Esophagus squamous epithelium (tissue), 4 donors: ENCODE data around the gene CARMIL1.

ENCODE experiments used
- CTCF ChIP-seq, 6 experiments: fragments of 450-650 bp in 4 of 6; fragments of 200-600 bp in 2 of 6; sonication (generic) in 2 of 6; IDR thresholded peaks; one replicate each; pipeline ENCODE4 v1.5.1; 2016 to 2019; ENCODE audit warnings: antibody characterized with exemption in 6 of 6, mild to moderate bottlenecking in 4 of 6, moderate library complexity in 4 of 6
- POLR2A ChIP-seq, 4 donors: fragments of 450-650 bp; IDR thresholded peaks; one replicate each; pipeline ENCODE4 v1.6.1; 2017; ENCODE audit warnings: antibody characterized with exemption in 4 of 4, mild to moderate bottlenecking in 4 of 4, moderate library complexity in 3 of 4

- no peak for TF ChIP-seq CTCF (IDR thresholded peaks at IDR 0.05)
- no peak for TF ChIP-seq POLR2A (IDR thresholded peaks at IDR 0.05)
Measured at GRCh38 chr6:25628471-25629197, 349.5 kb downstream of the CARMIL1 start.
